ENCODE measurements around the gene GET3. TPM values are rescaled to one million over a fixed set of nuclear protein-coding genes. Genes with fewer than 3 reads are reported as not detected.

The GET3 gene
- total and polyA plus RNA-seq, 2 donors (not counting 3 experiments of a cell fraction or from before 2014, with no cell fraction given): 74.8 to 197 TPM

- Histone ChIP-seq H3K36me3 (ENCODE audit: control insufficient read depth in 2 of 2, extremely low read depth in 1 of 2, insufficient read depth in 2 of 2, low read length in 2 of 2) (peaks cover 17 to 55% of the 10 kb centered on the region in 2 experiments), H3K4me1 (ENCODE audit: control insufficient read depth, extremely low read depth, insufficient read depth, low read length) (peaks cover 2% of the 10 kb centered on the region), H3K79me2 (ENCODE audit: control insufficient read depth, insufficient read depth, low read length) (no peaks in the 10 kb centered on the region), H3K4me2 (ENCODE audit: insufficient read depth, low read length) (no peak overlapping the region), H3K27ac (ENCODE audit: insufficient read depth, low read depth, low read length) (no peak overlapping the region), H3K9me1 (replicated peaks; ENCODE audit: control insufficient read depth, extremely low read depth, insufficient read depth, low read length) (no peaks in the 10 kb centered on the region), H4K20me1 (replicated peaks; ENCODE audit: control insufficient read depth, extremely low read depth, insufficient read depth, low read length) (no peaks in the 10 kb centered on the region), H3K9me3 (replicated peaks; ENCODE audit: control insufficient read depth, insufficient read depth, low read length) (no peaks in the 10 kb centered on the region), H3K27me3 (ENCODE audit: control insufficient read depth in 2 of 2, insufficient read depth in 2 of 2, low read length in 2 of 2) (no peaks in the 10 kb centered on the region), H2AFZ (ENCODE audit: low read depth, low read length) (no peak overlapping the region), H3K4me3 (replicated peaks in 1 of 3; ENCODE audit: insufficient read depth in 1 of 3, low read depth in 1 of 3, low read length in 3 of 3) (no peak overlapping the region), H3K9ac (replicated peaks; ENCODE audit: extremely low read depth, insufficient read depth, low read length) (no peak overlapping the region)
- no TSS peak for BruUV-seq (replicated peaks)
- ChIA-PET POLR2A (no interaction called here), CTCF (no interaction called here)
- TF ChIP-seq EZH2 (IDR thresholded peaks at IDR 0.05; ENCODE audit: borderline replicate concordance, low read depth, low read length, severe bottlenecking) (no peak), MYC (IDR thresholded peaks at IDR 0.05; ENCODE audit: low read depth, low read length) (no peak), MAX (IDR thresholded peaks at IDR 0.05; ENCODE audit: insufficient read depth, insufficient read length) (no peak), GATA2 (IDR thresholded peaks at IDR 0.05; ENCODE audit: insufficient read depth, insufficient read length, low read depth, low read length) (no peak), JUN (IDR thresholded peaks at IDR 0.05; ENCODE audit: borderline replicate concordance, insufficient read depth, insufficient read length, low read depth) (no peak), CTCF (IDR thresholded peaks at IDR 0.05; ENCODE audit: extremely low read depth in 1 of 2, insufficient read depth in 1 of 2, low read depth in 1 of 2, low read length in 2 of 2) (no peak)
- intact Hi-C loops (cut with micrococcal nuclease): no loop called here
- FAIRE-seq (no peak), DNase-seq (ENCODE audit: low read depth, low spot score) (no peak)
- dilution Hi-C loops (cut with MboI; ENCODE audit: extremely low pct_ligation_motif_present, low sequenced_read_pairs): no loop called here
These were observed 35.6 kb upstream of the GET3 start for GRCh38 chr19:12701596-12702282.

Measured in endothelial cell of umbilical vein (primary cell).